ENCODE data around the gene RAB40C. TPM values are rescaled to one million over a fixed set of nuclear protein-coding genes. Genes with fewer than 3 reads are reported as not detected.

The RAB40C gene
- total RNA-seq, 6 experiments from 2014 or later = 10.0 to 14.1 (median 12.0) TPM

DNA sequence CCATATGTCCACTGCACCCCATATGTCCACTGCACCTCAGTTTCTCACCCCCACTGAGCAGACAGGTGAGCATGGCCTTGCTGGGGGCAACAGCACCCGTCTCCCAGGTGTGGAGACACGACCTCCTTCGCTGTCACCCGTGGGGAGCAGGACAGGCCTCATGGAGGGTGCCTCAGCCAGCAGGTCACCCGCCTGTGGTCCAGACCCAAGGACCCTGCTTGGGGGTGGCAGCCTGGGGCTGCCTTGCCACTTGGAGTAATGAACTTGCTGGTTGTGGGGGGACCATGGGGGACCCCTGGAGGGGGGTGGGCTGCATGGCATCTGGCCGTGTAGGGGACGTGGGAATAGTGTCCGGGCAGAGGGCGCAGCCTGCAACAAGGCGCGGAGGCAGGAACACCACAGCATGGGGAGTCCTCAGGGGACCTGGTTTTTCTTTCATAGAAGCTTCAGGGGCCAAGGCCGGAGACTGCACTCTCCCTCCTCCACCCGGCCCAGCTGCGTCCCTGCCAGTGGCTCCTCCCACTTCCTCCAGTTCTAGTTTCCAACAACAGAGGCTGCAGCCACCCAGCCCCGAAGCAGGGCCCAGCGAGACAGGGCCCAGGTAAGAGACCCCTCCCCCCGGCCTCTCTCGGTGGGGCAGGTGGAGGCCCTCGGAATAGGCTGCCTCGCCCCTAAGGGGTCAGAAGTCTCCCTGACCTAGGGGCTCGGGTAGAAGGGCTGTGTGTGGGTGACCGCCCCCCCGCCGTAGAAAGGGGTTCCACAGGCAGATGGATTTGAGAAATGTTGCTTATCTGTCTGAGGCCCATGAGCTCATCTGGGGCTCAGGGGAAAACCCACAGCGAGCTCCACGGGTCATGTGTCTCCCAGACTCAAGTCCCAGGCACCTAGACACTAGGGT lies 23.1 kb upstream of the RAB40C start, which contains the start of gene NHLRC4:
Gene NHLRC4 (plus strand): TSS at position 531 of the 898 bp plus-strand sequence. CDS start 1,043 bp downstream, outside the sequence.
- no peaks in the 10 kb centered on the region for H3K9me3 ChIP-seq
- no CpG with 5 or more reads among the region's 26 CpGs for WGBS (ENCODE audit: insufficient coverage, low coverage, low lambda C conversion rate, missing lambda C conversion rate)
- H3K27me3 ChIP-seq = no peaks in the 10 kb centered on the region
- TF ChIP-seq POLR2A (IDR thresholded peaks at IDR 0.05) = no peak
- TF ChIP-seq, protein P1, sequence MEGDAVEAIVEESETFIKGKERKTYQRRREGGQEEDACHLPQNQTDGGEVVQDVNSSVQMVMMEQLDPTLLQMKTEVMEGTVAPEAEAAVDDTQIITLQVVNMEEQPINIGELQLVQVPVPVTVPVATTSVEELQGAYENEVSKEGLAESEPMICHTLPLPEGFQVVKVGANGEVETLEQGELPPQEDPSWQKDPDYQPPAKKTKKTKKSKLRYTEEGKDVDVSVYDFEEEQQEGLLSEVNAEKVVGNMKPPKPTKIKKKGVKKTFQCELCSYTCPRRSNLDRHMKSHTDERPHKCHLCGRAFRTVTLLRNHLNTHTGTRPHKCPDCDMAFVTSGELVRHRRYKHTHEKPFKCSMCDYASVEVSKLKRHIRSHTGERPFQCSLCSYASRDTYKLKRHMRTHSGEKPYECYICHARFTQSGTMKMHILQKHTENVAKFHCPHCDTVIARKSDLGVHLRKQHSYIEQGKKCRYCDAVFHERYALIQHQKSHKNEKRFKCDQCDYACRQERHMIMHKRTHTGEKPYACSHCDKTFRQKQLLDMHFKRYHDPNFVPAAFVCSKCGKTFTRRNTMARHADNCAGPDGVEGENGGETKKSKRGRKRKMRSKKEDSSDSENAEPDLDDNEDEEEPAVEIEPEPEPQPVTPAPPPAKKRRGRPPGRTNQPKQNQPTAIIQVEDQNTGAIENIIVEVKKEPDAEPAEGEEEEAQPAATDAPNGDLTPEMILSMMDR (IDR thresholded peaks at IDR 0.05) = no peak
- intact Hi-C loops (cut with DNase I) = no loop called here
- H3K36me3 ChIP-seq = no peaks in the 10 kb centered on the region
- DNase-seq = peak in 1 of 3 donors; percentile 62
- peak; percentile 21 to 32 (median 30) for ATAC-seq
- peak within 1 kb of the TSS in 1 of 3 donors; percentile 26 for H3K4me3 ChIP-seq
- H3K4me1 ChIP-seq = peaks cover 0 to 8% (median 0%) of the 10 kb centered on the region in 4 donors
- peak within 1 kb of the TSS in 1 of 3 donors; percentile 29 for H3K27ac ChIP-seq

DNA sequence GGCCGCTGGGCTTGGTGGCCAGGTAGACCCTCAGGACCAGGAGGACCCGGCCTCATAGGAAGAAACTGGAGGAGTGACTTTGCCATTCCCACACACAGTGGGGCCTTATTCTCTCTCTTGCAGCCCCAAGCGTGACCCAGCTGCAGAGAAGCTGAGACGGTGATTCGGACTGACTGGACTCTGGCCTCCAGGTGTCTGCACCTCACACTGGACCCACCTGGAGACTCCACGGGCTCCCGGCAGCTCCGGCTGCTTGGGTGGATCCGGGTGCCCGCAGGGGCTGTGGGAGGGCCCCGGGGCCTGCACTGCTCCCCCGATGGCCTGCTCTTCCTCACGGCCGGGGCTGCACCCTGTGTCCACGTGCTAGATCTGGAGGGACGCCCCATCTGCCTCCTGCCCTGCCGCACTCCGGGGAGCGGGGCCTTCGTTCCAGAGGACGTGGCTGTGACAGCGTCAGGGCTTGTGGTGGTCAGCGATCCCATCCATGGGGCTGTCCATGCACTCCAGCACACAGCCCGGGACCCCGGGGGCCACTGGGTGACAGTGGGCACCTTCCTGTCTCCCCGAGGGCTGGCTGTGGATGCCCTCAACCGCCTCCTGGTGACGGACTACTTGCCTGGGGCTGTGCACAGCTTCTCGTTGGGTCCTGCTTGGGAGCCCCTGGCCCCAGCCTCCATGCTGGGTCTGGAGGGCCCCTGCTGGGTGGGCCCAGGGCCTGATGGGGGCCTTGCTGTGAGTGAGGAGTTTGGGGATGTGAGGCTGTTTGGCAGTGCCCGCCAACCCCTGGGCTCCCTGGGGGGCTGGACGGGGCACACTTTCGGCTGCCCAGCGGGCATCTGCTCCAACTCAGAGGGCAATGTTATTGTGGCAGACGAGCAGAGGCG lies 22.3 kb upstream of the RAB40C start:
- H3K27ac ChIP-seq = peak overlapping the region in 1 of 3 donors; percentile 29

DNA sequence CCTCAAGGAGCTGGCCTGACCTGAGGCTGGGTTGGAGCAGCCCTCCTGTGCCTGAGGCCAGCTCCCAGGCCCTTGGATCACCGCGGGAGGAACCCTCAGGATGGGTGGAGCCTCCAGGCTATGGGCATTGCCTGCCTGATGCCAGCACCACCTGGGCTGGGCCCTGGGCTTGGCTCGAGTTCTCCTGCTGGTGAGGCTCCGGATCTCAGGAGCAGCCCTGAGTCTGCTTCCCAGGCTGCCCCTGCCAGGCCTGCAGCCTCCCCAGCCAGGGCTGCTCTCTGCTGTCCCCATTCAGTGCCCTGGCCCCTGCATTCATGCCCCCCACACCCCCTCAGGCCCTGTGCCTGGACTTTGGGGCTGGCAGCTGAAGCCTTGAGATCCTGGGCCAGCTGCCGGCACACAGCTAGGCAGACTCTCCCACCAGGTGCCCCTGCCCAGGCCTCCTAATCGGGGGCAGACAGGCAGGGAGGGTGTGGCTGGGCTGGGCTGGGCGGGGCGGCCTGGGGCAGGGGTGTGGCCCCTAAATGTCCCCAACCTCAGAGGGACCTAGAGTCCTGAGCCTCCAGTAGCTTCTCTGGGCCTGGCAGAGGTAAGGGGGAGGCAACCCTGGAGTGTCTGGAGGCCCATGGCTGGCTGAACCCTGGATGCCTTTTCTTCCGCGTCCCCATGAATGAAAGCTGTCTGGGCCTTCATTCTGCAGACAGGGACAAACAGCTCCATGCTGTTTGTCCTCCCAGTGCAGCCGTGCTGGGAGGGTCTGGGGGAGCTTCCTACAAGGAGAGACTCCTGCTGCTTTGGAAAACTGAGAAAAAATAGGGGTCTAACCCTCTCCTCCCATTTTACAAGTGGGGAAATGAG lies 21.2 kb upstream of the RAB40C start:
- ATAC-seq (no peak), DNase-seq (no peak)
- no peaks in the 10 kb centered on the region for H3K36me3 ChIP-seq
- H3K4me3 ChIP-seq = no peak overlapping the region
- peaks cover 0 to 8% (median 0%) of the 10 kb centered on the region in 4 donors for H3K4me1 ChIP-seq
- 70% methylated on average over 3 of the region's 11 CpGs for WGBS (ENCODE audit: insufficient coverage, low coverage, low lambda C conversion rate, missing lambda C conversion rate)
- H3K9me3 ChIP-seq = no peaks in the 10 kb centered on the region
- TF ChIP-seq, protein P1 (IDR thresholded peaks at IDR 0.05) = no peak
- no peak for TF ChIP-seq POLR2A (IDR thresholded peaks at IDR 0.05)
- intact Hi-C loops (cut with DNase I) = no loop called here
- H3K27ac ChIP-seq = peak overlapping the region in 1 of 3 donors; percentile 68
- no peaks in the 10 kb centered on the region for H3K27me3 ChIP-seq

More for the DNA sequence above, 22.3 kb upstream of the RAB40C start:
- Histone ChIP-seq H3K27me3 (no peaks in the 10 kb centered on the region), H3K36me3 (no peaks in the 10 kb centered on the region), H3K4me1 (peaks cover 0 to 8% (median 0%) of the 10 kb centered on the region in 4 donors), H3K9me3 (no peaks in the 10 kb centered on the region), H3K4me3 (peak overlapping the region in 1 of 3 donors; percentile 26)
- DNase-seq (no peak), ATAC-seq (no peak)
- intact Hi-C loops (cut with DNase I) = no loop called here
- no CpG with 5 or more reads among the region's 35 CpGs for WGBS (ENCODE audit: insufficient coverage, low coverage, low lambda C conversion rate, missing lambda C conversion rate)
- TF ChIP-seq POLR2A (IDR thresholded peaks at IDR 0.05) = no peak
- TF ChIP-seq, protein P1 (IDR thresholded peaks at IDR 0.05) = no peak
